ENCODE data around the gene ENSA.
"Not testable (repeated sequence)": the region's sequence is repeated elsewhere in the genome, so short reads cannot be mapped to it uniquely, and the experiment has no call there.

The ENSA gene

GRCh38 chr1:150629115-150629928, at the start of gene ENSA:
TSS of gene ENSA (minus strand) at chr1:150629612. CDS start at chr1:150629470, 142 bp downstream.
- peak; percentile 96 for DNase-seq

GRCh38 chr1:150678988-150679387, 49.6 kb upstream of the ENSA start:
- no peak for DNase-seq

GRCh38 chr1:150674881-150675280, 45.5 kb upstream of the ENSA start:
- no peak for DNase-seq

- no peak for DNase-seq
Observed at GRCh38 chr1:150663321-150663720, 33.9 kb upstream of the ENSA start.

GRCh38 chr1:150662811-150663210, 33.4 kb upstream of the ENSA start:
- no peak for DNase-seq

GRCh38 chr1:150661156-150661555, 31.7 kb upstream of the ENSA start:
- no peak for DNase-seq

- no peak for DNase-seq
Observed at GRCh38 chr1:150660584-150660983, 31.2 kb upstream of the ENSA start.

- not testable (repeated sequence) for DNase-seq
Observed at GRCh38 chr1:150657064-150657463, 27.7 kb upstream of the ENSA start.

- DNase-seq: not testable (repeated sequence)
Observed at GRCh38 chr1:150654635-150655034, 25.2 kb upstream of the ENSA start.

- DNase-seq: no peak
Observed at GRCh38 chr1:150650193-150650592, 20.8 kb upstream of the ENSA start.

- no peak for DNase-seq
Observed at GRCh38 chr1:150649441-150650075, 20.1 kb upstream of the ENSA start.

- DNase-seq: no peak
Observed at GRCh38 chr1:150642296-150642695, 12.9 kb upstream of the ENSA start.

- not testable (repeated sequence) for DNase-seq
Observed at GRCh38 chr1:150641126-150641815, 11.9 kb upstream of the ENSA start.

- not testable (repeated sequence) for DNase-seq
Observed at GRCh38 chr1:150638430-150638829, 9.0 kb upstream of the ENSA start.

- not testable (repeated sequence) for DNase-seq
Observed at GRCh38 chr1:150634839-150635622, 5.6 kb upstream of the ENSA start.

- DNase-seq: no peak
Observed at GRCh38 chr1:150628766-150629114, 672 bp downstream of the ENSA start.

- DNase-seq: no peak
Observed at GRCh38 chr1:150627826-150628410, 1.5 kb downstream of the ENSA start.

- no peak for DNase-seq
Observed at GRCh38 chr1:150626150-150626549, 3.3 kb downstream of the ENSA start.

- not testable (repeated sequence) for DNase-seq
Observed at GRCh38 chr1:150624546-150624945, 4.9 kb downstream of the ENSA start.

GRCh38 chr1:150624134-150624533, 5.3 kb downstream of the ENSA start:
- not testable (repeated sequence) for DNase-seq

- no peak for DNase-seq
Observed at GRCh38 chr1:150622303-150622975, 7.0 kb downstream of the ENSA start.
